Fibroblast of upper back skin (primary cell): ENCODE data around the gene TEX101.
A peak's percentile ranks its signal among the peaks of the same experiment; 100 is the strongest.

ENCODE experiments used
- DNase-seq: peaks from one replicate; pipeline ENCODE4 v3.0.0-alpha.2; 2013

Gene TEX101

DNA sequence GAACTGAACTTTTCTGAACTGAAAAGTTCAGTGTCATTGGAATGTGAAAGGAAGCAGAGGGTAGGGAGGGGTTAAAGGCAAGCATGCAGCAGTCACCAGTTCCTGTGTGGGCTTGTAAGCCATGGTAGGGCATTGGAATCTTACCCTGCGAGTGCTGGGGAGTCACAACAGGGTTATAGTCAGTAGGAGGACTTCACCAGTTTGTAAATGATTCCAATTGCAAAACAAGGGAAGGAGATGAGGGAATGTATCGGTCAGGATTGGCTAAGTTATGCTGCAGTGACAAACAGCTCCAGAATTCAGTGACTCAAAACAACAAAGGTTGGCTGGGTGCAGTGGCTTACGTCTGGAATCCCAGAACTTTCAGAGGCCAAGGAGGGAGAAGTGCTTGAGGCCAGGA lies 37.9 kb downstream of the TEX101 start:
- DNase-seq = no peak

DNA sequence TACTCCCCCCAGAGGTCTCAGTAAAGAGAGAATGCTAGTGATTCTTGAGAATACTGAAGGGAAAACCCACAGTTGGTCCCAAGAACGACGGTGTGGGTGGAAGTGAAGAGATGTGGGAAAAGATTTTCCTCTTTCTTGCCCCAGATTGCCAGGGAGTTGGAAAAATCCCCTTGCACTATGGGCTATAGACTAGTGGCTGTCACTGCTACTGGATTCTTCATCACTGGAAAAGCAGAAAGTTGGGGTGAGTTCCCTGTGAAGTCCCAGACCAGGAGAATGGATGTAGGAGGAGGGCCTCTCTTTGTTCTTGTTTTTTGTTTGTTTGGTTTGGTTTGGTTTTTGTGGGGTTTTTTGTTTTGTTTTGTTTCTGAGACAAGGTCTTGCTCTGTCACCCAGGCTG lies 39.3 kb downstream of the TEX101 start:
- no peak for DNase-seq

DNA sequence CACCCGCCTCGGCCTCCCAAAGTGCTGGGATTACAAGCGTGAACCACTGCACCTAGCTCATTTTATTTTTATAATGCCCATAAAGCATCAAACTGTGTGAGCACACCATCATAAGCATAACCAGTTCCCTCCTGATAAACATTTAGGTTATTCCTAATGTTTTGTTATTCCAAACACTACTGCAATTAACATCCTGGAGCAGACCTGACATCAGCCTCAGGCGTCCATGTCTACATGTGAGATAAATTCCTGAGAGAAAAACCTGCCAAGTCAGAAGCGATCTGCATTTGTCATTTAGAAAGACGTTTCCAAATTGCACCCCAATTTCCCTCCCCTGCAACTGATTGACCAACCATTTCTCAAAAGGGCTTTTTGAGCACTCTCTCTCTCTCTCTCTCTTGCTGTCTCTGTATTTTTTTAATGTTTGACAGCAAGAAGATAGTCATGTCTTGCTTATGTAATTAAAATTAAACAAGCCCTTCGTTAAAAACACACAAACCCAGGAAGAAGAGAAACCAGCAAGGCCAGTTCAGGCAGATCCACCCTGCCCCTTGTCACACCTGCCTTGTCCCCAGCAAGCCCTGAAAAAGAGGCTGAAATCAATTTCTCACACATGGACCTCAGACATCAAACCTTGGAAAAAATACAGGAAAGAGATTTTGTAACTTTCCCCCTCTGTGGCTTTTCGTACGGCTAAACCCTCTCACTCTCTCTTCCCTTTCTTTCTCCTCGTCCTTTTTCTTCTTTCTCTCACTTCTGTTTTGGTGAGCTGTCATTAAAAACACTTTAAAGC lies 40.8 kb downstream of the TEX101 start:
- DNase-seq = no peak

DNA sequence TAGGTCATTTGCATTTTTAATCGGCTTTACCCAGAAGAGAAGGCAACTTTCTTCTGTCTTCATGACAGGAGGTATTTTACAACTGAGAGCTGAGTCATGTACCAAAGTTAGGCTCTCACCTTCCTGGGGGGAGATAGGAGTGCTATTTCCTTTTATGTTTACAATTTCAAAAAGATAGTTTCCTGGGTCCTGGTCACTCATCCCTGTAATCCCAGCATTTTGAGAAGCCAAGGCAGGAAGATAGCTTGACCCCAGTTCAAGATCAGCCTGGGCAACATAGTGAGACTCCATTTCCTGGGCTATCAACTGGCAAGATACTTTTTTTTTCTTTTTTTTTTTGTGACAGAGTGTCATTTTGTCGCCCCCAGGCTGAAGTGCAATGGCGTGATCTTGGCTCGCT lies 43.1 kb downstream of the TEX101 start:
- DNase-seq = no peak

DNA sequence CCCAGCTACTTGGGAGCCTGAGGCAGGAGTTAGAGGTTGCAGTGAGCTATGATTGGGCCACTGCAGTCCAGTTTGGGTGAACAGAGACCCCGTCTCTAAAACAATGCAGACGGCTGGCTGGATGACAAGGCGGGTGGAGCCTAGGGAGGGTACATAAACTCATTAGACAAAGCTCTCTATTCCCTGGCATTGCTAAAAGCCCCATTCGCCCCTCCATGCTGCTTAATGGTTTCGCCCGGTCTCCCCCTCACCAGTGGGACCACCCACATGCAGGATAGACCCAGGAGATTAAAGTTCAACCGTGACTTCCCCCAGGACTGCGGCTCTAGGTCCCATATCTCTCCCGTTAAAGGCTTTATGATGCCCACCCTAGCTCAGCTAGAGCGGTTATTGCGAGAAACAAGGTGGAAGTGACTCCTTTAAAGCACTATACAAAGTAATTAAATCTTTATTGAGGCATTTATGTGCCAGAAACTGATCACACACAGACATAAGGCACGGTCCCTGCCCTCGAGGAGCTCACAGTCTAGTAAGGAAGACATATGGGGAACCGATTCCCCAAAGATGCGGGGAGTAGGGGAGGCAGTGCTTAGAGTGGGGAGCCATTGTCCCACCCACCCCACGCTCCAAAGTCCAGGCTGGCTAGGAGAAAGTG lies 45.8 kb downstream of the TEX101 start:
- DNase-seq = no peak

DNA sequence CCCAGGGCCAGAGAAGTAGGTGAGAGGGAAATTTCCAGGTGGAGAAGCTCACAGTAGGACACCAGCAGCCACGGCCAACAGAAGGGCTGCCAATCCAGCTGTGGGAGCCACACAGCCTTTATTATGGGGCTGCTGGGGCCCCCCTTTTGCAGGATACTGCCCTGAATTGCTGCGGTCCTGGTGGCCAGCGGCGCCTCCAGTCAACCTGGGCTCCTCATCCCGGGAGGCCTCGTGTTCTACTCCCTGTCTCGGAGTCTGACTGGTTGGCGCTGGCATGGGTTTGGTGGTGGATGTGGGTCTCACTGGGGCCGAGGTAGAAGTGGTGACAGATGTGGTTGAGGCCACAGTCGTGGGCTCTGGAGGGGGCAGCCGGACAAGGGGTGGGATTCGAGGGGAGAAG lies 46.6 kb downstream of the TEX101 start:
- no peak for DNase-seq

DNA sequence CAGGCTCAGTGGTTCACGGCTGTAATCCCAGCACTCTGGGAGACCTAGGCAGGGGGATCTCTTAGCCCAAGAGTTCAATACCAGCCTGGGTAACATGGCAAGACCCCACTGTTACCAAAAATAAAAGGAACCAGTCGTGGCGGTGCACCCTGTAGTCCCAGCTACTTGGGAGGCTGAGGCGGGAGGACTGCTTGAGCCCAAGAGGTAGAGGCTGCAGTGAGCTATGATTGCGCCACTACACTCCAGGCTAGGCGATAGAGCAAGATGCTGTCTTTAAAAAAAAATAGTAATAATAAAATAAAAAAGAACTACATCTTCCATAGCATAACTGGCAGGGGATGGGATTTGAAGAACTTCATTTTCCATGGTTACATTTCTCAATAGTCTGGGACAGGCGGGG lies 47.7 kb downstream of the TEX101 start:
- no peak for DNase-seq

DNA sequence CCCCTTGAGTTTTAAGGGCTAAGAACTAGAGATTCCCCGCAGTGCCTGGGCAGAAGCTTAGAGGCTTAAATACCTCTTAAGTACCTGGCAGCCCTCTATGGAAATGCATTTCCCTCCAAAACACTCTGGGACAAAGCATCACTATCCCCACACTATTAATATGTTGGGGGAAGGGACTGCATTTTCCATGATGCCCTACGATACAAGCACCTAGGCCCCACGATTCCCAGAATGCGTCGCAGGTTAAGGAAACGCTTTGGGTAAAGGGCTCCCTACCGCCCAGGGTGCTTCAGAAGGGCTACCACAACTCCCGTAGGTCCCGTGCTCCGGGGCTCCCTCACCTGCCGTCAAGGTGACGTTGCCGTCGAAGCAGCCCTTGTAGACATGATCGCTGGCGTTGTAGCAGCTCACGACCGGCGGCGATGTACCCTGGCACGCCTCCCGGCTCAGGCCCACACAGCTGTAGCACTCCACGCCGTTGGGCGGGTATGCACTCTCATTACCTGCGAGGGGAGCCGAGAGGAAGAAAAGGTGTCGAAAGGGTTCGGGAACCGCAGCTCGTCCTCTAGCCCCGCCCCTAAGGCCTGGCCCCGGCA lies 48.2 kb downstream of the TEX101 start:
- DNase-seq = no peak

DNA sequence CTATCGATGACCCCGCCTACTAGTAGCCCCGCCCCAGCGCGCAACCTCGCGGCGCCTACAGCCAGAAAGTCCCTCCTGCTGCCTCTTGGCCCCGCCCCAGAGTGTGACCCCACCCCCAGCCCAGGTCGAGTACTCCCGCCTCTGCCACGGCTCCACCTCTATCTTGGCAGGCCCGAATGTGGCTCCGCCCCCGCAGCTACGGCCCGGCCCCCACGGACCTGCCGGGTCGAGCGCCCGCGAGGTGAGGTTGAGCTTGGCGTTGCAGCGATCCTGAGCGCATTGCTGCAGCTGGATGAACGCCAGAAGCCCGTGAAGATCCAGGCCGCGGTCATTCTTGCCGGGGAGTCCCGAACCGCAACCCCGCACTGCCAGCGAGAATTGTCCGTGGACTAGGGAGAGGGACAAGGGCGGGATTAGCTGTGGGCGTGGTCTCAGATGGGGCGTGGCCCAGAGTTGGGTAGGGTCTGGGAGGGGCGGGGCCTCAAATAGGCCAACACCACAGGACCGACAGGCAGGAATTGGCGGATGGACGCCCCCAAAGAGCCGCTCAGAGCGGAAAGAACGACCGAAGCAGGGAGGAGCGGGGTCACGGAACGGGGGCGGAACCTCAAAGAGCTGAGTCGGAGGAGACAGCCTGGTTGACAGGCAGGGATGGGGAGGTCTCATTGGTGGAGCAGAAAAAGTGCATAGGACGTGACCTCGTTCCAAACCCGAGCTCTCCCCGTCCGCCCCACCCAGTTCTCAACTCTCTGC lies 48.9 kb downstream of the TEX101 start:
- DNase-seq = peak; percentile 90

DNA sequence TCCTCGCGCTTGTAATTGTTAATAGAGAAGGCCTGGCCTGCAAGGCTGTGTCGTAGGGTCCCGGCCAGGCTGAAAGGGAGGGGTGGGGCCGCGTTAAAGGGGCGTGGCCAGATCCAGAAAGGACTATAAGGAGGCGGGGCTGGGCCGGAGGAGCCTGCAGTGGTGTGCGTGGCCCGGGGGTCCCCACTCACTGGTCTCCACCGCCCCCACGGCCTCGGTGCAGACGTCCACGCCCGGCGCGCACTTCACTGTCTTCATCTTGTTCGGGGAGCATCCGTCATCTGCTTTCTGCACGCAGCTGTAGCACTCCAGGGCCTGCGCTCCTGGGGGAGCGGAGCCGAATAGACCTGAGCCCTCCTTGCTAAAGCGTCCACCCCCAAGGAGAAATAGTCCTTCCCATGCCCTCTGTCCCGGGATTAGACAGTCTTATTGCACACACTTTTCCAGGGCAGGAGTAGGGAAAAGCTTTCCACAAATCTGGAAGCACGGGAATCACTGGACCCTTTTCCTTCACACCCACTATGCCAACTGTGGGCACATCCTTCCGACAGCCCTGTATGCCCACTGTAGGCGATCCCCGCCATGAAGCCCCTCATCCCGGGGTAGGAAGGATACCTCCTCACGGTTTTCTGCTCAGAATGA lies 49.6 kb downstream of the TEX101 start:
- no peak for DNase-seq

DNA sequence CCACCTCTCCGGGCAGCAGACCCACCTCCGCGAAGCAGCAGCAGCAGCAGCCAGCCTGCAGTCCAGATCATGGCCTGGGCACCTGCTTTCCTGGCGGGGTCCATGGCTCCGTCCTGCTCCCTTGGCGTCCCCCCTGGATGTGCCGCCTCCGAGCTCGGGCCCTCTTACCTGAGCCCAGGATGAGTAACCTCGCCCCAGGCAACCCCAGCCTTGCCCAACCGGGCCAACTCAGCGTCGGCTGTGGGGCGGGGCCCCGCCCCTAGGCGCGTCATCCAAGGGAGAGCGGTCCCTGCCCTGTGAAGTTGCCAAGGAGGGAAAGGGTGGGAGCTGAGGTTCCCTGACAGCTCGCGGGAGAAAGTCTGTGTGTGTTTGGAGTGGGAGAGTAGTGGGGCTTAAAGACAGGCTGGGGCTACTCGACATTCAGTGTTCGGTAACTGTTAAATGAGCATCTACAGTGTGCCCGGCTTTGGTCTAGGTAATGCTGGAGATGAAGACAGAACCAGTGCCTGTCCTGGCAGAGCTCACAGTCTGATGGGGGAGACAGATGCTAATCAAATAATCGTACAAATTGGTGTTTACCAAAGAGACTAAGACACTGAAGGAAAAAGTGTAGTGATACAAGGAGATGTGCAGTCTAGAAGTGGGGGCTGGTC lies 50.9 kb downstream of the TEX101 start, which contains the start of gene LYPD3:
Gene LYPD3 (minus strand): TSS at position 141 of the 653 bp plus-strand sequence. CDS start 37 bp downstream, at position 104.
- no peak for DNase-seq

DNA sequence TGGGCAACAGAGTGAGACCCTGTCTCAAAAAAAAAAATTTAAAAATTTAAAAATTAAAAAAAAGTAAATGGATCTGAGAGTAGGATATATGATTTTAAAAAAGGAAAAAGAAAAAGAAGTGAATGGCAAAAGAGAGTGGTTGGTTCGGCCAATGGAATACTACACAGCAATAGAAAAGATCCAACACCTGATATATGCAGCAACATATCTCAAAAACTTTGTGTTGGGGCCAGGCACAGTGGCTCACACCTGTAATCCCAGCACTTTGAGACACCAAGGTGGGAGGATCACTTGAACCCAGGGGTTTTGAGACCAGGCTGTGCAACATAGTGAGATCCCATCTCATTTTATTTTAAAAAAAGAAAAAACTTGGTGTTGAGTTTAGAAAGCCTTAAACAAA lies 52.1 kb downstream of the TEX101 start:
- DNase-seq = no peak

DNA sequence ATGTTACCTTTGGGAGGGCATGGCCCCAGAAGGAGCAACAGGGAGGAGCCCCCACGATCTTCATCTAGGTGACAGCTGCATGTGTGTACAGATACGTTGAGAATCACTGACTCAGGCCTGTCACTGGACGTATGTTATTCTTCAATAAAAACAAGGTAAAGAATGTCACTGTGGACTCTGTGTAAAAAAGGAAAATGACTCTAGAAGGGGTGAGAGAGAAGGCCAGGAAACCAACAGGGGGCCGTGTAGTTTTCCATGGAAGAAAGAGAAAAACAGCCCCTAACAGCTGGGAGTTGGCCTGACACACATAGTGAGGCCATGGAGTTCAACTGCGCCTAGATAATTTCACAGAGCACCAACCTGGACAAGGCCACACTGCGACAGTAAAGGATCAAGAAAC lies 52.6 kb downstream of the TEX101 start:
- DNase-seq = no peak

DNA sequence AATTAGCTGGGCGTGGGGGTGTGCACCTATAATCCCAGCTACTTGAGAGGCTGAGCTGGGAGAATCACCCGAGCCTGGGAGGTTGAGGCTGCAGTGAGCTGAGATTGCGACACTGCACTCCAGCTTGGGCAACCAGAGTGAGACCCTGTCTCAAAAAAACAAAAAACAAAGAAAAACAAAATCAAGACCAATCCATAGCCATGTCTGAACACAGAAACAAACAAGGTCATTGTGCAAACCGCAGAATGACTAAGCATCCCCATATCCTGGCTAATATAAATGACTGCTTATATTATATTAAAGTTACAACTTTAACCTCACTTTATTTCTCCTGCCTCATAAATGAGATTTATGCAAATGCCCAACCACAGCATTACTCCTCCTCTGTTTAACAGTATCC lies 53.0 kb downstream of the TEX101 start:
- DNase-seq = no peak
